Psoas muscle (tissue), 8 donors: ENCODE measurements around the gene ZNF775. TPM values are rescaled to one million over a fixed set of nuclear protein-coding genes. Genes with fewer than 3 reads are reported as not detected.

Experiments used
- ATAC-seq, 4 donors: fragments of 200-7000 bp; cut with Tn5 transposase; one replicate each; pipeline ENCODE4 v1.9.1; 2020; ENCODE audit warnings: moderate library complexity in 3 of 4, mild to moderate bottlenecking in 2 of 4
- DNase-seq, 2 donors: peaks; one replicate each; pipeline ENCODE4 v3.0.0-alpha.2; 2020
- H3K27ac ChIP-seq: fragments of 200-600 bp; one replicate; pipeline ENCODE4 v1.8.0; 2022
- H3K27me3 ChIP-seq, 3 donors: fragments of 200-600 bp in 1 of 3; one replicate each; pipeline versions ENCODE4 v1.6.1 to v1.8.0; 2013 to 2022; ENCODE audit warnings: low read length in 2 of 3, mild to moderate bottlenecking in 2 of 3, moderate library complexity in 1 of 3; ENCODE audit not compliant: insufficient read depth in 3 of 3
- H3K36me3 ChIP-seq, 2 donors: fragments of 200-600 bp in 1 of 2; one replicate each; pipeline versions ENCODE4 v1.6.1 to v1.8.0; 2013 to 2022; ENCODE audit warnings: low read depth in 1 of 2, mild to moderate bottlenecking in 1 of 2, moderate library complexity in 1 of 2; ENCODE audit not compliant: insufficient read depth in 1 of 2
- H3K4me1 ChIP-seq: fragments of 200-600 bp; one replicate; pipeline ENCODE4 v1.8.0; 2022
- H3K4me3 ChIP-seq: fragments of 200-600 bp; one replicate; pipeline ENCODE4 v1.8.0; 2022; ENCODE audit warnings: mild to moderate bottlenecking
- H3K9me3 ChIP-seq: fragments of 200-600 bp; one replicate; pipeline ENCODE4 v1.8.0; 2022
- CTCF ChIP-seq: fragments of 200-600 bp; IDR thresholded peaks from one replicate; pipeline ENCODE4 v1.8.0; 2022; ENCODE audit warnings: antibody characterized with exemption
- WGBS, 3 donors: extraction: QIAGEN DNeasy Blood & Tissue Kit; methylation state at CpG; one replicate each; pipeline versions ENCODE4 v1.1.6 to v1.1.7; 2013; 5-methylcytosine and 5-hydroxymethylcytosine counted together
- intact Hi-C, 2 donors: fragments of 100-400 bp; cut with DNase I; formaldehyde crosslinking; loops; one replicate each; pipeline versions ENCODE4 v1.11.0 to v1.14.2; 2022
- polyA plus RNA-seq, 3 donors: library from polyadenylated mRNA; stranded (reverse); fragments of 200-250 nt; gene quantifications; one replicate each; pipeline ENCODE4 v1.2.3, GENCODE V29; 2013
- total RNA-seq, 4 donors: library from RNA; stranded (reverse); fragmentation: NEBNext Ultra II Directional in 2 of 4; extraction: Animal tissue kit (Norgen Biotek cat#: 25700) in 2 of 4; gene quantifications; one replicate each; pipeline versions ENCODE4 v1.2.1 to v1.2.4, GENCODE V29; 2021 to 2023
- donor health status: healthy with polysubstance abuse.
- donor health status: DM: no; HTN: no; CAD: no; lungs with moderate emphysema.
- donor health status: Bipolar disorder and iron deficiency.
- donor health status: healthy.
- donor health status: DM: yes; HTN: yes; CAD: no.
- donor health status: DM: no; HTN: no; CAD: no.
- donor health status: DM: no; HTN: no; CAD: no.
- donor health status: DM: yes; HTN: yes; CAD: no.

The ZNF775 gene
- total and polyA plus RNA-seq, 7 donors = 1.6 to 3.8 (median 2.8) TPM

GRCh38 chr7:150431839-150432658 lies 52.9 kb downstream of the ZNF775 start:
- 90 to 96% (median 93%) methylated on average over 7 of the region's 7 CpGs for WGBS, 3 donors
- H3K4me3 ChIP-seq = no peak overlapping the region
- no peak for TF ChIP-seq CTCF
- no peak for DNase-seq
- no peaks in the 10 kb centered on the region for H3K4me1 ChIP-seq
- H3K27ac ChIP-seq = no peak overlapping the region
- intact Hi-C loops = no loop called here
- ATAC-seq = no peak
- H3K36me3 ChIP-seq = no peaks in the 10 kb centered on the region
- H3K9me3 ChIP-seq = no peaks in the 10 kb centered on the region
- peaks cover 0 to 6% (median 2%) of the 10 kb centered on the region in 3 donors for H3K27me3 ChIP-seq

GRCh38 chr7:150432915-150433892 lies 54.1 kb downstream of the ZNF775 start:
- no peak for TF ChIP-seq CTCF
- WGBS, 3 donors = 70 to 78% (median 76%) methylated on average over 14 of the region's 14 CpGs
- no peak for ATAC-seq
- peaks cover 0 to 6% (median 2%) of the 10 kb centered on the region in 3 donors for H3K27me3 ChIP-seq
- no peaks in the 10 kb centered on the region for H3K4me1 ChIP-seq
- no peaks in the 10 kb centered on the region for H3K36me3 ChIP-seq
- no peak overlapping the region for H3K4me3 ChIP-seq
- intact Hi-C loops = no loop called here
- no peak for DNase-seq
- no peaks in the 10 kb centered on the region for H3K9me3 ChIP-seq
- H3K27ac ChIP-seq = no peak overlapping the region

- no peak overlapping the region for H3K4me3 ChIP-seq
- ATAC-seq (no peak), DNase-seq (no peak)
- no peaks in the 10 kb centered on the region for H3K9me3 ChIP-seq
- peaks cover 0 to 6% (median 2%) of the 10 kb centered on the region in 3 donors for H3K27me3 ChIP-seq
- H3K36me3 ChIP-seq = no peaks in the 10 kb centered on the region
- WGBS, 3 donors = 81 to 89% (median 84%) methylated on average over 8 of the region's 8 CpGs
- H3K27ac ChIP-seq = no peak overlapping the region
- intact Hi-C loops = no loop called here
- TF ChIP-seq CTCF = no peak
- H3K4me1 ChIP-seq = no peaks in the 10 kb centered on the region
Measured at GRCh38 chr7:150434240-150434639, 55.1 kb downstream of the ZNF775 start.

- no peak overlapping the region for H3K27ac ChIP-seq
- intact Hi-C loops = no loop called here
- WGBS, 3 donors = 74 to 78% (median 75%) methylated on average over 4 of the region's 4 CpGs
- no peaks in the 10 kb centered on the region for H3K9me3 ChIP-seq
- DNase-seq (no peak), ATAC-seq (no peak)
- TF ChIP-seq CTCF = no peak
- H3K4me1 ChIP-seq = no peaks in the 10 kb centered on the region
- peaks cover 0 to 6% (median 2%) of the 10 kb centered on the region in 3 donors for H3K27me3 ChIP-seq
- H3K36me3 ChIP-seq = no peaks in the 10 kb centered on the region
- no peak overlapping the region for H3K4me3 ChIP-seq
Measured at GRCh38 chr7:150435047-150435389, 55.9 kb downstream of the ZNF775 start.
